Eye (tissue), 1 donor: ENCODE data around the gene THRB.

Experiments
- DNase-seq: peaks from one replicate; pipeline ENCODE4 v3.0.0-alpha.2; 2015

Gene THRB

DNA sequence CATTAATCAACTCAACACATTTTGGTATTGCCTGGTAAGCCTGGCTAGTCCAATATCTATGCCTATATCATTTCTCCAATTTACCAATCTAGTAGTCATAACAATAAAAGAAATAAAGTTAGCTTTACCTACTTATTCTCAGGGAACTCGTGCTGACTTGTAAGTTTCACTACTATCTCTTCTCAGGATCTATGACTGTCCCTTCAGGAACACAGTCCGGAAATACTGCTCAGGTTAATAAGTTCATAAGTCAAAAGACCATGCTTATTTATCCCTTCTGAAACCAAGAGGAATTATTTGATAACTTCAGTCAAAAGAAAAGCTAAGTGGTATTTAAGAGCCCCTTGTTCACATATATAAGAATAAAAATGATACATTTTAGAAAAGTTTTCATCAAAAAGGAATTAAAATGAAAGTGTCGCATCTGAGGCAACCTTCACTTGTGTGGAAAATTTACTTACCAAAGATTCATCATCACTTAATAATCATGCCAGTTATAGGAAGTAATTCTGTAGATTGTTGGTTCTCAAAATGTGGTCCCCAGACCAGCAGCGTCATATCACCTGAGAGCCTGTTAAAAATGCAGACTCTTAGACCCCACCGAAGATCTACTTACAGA lies 15.5 kb upstream of the THRB start:
- DNase-seq, result no peak

DNA sequence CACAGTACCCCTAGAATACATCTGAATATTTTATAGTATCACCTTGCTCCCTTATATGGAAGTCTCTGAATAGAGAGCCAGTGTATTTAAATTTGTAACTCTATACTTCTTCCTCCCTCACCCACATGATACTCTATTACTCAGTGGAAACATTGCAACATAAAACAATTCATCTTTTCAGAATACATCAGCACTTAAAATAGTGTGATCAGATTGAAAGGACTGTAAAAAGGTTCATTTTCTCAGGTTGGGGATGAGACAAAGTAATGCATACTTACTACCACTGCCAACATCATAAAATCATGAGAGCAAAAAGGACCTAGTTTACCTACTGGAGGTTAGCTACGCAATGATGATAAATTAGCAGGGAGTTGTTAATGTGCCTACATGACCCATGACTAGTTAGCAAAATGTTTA lies 13.8 kb upstream of the THRB start:
- DNase-seq, result no peak

DNA sequence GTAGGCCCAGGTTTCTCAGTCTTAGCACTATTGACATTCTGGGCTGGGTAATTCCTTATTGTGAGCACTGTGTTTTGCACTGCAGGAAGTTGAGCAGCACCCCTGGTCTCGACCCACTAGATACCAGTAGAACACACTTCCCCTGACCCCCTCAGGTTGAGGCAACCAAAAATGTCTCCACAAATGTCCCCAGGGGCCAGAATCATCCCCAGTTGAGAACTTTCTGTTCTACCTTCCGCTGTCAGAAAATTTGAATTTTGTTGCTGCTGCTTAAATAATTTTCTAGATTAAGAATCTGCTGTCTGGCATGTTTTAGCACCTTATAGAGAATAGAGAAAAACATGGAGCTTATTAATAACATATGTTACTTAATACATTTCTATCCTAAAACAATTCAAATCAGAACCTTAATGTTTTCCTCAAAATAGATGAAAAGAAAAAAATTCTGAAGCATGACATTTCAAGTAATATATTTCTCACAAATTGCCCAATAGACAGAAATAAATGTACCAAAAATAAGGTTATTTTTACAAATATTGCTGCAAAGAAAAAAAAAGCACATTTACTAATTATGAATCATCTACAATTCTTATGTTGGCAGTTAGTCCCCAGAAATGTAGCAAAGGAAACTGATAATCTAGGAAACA lies 13.2 kb upstream of the THRB start:
- no peak for DNase-seq

DNA sequence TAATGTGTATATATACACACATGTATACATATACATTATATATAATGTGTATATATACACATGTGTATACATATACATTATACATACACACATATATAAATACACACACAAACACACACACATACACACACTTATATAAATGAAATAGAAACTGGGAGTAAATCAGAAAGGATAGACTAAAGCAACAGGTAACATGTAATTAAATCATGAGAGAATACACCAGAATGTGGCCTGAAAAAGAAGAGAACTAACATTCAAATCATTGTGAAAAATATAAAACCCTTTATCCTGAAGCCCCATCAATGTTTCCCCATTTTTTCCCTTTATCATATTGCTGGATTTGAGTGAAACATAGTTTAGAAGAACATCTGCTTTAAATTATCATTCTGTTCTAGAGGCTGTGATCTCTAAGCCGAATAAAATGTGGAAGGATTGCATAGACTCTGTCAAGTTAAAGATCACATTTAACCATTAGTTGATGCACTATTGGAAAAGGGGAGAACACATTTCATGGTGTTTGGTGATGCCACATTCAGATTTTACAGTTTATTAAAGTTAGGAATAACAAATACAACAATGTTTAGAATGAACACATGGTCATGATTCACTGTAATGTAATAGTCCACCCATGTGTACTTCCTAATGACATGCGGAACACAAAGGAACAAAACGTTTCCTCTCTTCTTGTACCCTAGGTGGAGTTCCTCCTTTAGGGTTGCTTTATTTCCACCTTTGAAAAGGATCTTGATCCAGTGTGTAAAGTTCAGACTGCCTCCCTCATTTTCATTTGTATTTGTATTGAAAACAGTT lies 12.5 kb upstream of the THRB start:
- no peak for DNase-seq

DNA sequence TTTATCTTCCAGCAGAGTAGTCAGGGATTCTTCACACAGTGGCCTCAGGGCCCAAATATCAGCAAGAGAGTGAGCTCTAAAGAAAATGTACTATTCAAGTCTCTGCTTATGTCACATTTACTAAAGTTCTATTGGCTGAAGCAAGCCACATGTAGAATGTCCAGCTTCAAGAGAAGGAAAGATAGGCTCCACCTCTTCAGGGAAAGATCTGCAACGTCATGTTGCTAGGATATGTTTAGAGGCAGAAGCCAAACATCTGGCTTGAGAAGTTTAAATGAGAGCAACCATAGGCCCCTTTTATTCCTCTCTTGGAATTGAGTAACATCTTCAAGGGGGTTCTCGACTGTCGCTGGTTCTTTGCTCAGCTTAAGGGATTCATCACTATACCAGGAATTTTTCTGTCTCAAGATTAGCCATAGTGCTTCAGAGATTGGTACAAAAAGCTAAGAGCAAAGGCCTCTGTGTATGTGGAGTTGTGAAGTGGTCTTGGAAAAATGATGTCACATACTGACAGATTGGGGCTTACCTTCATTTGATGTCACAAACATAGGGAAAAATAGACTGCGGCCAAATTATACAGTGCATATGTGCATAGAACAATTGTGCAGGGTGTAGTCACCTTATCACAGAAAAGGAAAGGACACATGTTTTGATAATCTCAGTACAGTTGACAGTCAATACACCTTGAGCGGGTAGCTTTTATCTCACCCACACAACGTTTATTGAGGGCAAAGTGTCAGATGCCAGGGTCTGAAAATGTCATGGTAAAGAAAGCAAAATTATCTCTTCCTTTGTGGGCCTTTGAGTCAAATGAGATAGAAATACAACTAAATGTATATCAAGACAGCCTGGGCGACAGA lies 11.3 kb upstream of the THRB start:
- DNase-seq, result no peak

DNA sequence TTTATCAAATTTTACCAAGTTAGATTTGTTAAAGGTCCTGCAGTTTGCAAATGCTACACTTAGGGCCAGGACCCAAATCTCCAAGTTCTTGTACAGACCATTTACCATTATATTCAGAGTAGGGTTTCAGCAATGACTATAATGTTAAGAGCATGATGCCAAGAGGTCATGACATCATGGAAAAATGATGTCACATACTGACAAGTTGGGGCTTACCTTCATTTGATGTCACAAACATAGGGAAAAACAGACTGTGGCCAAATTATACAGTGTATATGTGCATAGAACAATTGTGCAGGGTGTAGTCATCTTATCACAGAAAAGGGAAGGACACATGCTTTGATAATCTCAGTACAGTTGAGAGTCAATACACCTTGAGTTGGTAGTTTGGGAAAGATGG lies 10.1 kb upstream of the THRB start:
- no peak for DNase-seq

DNA sequence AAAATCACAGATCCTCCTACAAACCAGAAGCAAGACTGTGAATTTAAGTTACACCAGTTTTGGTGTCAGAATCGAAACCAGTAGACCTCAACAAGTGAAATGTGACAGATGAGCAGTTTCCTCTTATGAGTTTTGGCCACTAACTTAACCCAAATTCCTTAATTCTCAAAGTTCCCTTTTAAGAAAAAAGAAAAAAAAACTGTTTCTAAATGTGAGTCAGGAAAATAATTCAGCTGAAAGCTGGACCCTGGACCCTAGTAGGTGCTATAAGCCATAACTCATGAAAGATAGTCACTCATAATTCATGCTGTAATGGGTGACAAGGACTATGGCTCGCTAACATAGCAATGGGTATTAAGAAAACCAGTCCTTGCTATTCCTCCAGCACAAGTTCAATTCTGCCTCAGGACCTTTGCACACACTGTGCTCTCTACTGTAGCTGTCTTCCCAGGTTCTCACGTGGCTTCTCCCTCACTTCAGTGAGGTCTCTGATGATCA lies 9.0 kb upstream of the THRB start:
- DNase-seq, result no peak

DNA sequence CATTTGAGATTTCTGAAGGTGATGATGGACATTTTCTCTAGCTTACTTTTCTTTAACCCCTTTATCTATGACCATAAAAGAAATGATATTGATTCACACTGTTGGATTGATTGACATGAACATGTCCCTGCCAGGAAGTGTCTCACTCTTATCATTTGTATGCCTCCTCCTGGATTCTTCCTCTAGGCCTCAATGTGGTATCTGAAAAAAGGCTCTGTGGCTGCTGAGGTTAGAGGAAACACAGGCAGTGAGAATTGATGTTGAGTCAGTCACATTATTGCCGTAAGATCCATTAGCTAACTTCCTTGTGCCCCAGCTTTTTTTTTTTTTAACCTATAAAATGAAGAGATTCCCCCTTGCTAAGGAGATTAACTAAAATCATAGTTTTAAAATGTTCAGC lies 8.0 kb upstream of the THRB start:
- DNase-seq, result no peak

DNA sequence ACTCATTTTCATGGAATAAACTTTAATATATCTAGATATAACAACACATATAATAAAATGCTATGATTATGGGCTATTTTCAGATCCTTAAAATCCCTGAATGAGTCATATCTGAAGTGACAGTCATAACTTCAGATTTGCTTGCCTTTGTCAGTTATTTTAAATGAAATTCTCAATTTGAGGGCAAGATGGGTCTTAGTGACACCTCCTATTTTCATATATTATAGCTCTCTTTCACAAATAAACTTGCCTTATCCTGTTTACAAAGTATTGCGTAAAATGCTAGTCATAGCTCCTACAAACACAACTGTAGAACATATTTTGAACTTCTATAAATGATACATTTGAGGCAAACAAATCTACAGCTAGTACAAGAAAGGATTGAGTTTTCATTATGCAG lies 6.2 kb upstream of the THRB start:
- DNase-seq, result no peak

DNA sequence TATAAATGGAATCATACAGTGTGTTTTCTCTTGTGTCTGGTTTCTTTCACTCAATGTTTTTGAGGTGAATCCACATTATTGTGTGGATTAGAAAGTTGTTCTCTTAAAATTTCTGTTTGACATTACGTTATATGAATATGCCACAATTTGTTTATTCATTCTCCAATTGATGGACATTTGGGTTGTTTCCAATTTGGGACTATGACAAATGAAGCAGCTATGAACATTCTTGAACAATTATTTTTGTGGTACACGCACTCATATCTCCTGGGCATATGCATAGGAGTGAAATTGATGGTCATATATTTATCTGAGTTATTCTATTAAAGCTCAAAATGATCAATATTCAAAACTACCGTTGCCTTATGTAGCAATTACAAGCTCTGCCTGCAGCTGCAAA lies 5.3 kb upstream of the THRB start:
- DNase-seq, result no peak

DNA sequence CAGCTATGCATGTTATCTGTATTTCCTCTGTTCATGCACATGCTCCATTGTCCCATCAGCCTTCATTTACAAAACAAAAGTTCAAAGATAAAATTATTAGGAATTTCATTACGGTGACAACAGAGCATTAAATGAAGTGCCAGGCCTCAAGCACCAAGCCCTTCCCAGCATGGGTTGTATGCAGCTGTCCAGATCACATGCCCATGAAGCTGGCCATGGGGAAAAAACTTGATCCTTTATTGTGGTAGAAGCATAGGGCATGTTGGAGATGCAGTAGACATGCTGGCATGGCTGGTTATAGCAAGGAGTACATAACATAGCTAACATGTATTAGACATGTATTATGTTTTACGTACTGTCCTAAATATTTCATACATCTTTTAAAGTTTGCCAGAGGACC lies 4.1 kb upstream of the THRB start:
- DNase-seq, result no peak

DNA sequence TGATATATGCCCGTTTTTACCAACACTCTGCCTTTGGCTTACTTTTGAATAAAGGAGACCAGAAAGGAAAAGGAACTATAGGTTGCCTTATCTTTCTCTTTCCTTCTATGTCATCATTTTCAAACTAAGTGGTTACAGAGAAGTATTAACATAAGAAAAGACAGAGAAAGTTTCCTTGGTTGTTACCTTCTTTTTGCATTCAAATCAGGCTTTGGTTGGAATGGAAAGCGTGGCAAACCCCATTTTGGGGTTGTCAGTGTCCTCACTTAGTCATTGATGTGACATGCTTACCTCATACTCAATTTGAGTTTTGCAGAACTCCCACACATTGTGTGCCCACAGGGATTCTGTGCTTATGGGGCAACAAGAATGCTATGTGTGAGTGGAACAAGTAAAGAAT lies 3.7 kb upstream of the THRB start:
- no peak for DNase-seq

DNA sequence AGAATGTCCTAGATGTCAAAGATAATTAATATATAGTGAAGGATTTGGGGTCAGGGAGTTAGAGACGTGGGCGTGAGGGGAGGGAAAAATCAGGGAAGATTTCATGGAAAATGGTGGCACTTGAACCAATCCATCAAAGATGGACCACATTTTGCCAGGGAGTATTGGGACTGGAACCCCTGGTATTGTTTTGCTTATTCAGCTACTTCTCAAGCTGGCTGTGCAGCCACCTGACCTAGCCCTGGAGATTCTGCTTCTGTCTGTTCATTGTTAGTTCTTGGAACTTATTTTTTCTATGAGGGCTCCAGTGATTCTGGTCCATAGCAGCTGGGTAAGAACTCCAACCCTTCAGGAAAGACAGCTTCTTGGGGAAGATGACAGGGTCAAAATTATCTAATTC lies 3.3 kb upstream of the THRB start:
- DNase-seq, result no peak

DNA sequence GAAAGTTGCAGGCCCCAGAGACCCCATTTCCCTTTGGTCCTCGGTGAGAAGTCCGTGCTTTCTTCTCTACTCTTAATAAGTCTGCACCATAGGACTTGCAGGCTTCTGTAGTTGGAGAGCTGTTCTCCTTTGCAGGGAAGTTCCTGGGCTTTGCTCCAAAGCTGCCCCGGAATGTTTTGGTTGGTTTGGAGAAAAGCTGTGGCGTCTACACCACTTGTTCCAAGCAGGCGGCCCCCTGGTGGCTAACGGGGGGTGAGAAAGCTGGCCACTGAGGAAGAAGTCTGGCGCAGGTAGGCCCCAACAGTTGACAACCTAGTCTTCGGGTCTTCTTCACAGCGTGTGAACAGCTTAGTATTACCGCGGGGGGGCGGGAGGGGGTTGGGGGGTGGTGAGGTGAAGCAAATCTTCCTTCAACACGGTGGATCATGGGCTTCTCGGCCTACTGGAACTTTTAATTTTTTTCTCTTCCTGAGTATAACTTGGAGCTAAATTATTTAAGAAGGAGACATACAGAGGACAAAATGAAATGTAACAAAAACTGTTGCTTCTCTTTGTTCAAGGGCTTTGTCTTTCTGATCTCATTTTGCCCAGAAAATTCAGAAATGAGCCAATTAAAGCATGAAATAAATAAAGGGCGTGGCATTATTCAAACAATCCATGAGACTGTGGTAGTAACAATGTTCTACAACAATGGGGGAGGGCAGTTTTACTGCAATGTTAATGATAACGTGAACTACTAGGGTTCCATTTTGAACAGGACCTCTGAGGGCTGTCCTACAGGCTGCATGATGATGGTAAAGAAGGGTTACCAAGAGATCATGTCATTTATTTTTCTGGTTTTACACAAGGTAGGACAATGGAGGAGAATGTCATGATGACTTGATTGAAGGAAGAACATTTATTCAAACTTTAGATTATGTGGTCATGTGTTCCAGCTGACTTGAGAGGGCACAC lies 2.2 kb upstream of the THRB start:
- peak; percentile 76 for DNase-seq

DNA sequence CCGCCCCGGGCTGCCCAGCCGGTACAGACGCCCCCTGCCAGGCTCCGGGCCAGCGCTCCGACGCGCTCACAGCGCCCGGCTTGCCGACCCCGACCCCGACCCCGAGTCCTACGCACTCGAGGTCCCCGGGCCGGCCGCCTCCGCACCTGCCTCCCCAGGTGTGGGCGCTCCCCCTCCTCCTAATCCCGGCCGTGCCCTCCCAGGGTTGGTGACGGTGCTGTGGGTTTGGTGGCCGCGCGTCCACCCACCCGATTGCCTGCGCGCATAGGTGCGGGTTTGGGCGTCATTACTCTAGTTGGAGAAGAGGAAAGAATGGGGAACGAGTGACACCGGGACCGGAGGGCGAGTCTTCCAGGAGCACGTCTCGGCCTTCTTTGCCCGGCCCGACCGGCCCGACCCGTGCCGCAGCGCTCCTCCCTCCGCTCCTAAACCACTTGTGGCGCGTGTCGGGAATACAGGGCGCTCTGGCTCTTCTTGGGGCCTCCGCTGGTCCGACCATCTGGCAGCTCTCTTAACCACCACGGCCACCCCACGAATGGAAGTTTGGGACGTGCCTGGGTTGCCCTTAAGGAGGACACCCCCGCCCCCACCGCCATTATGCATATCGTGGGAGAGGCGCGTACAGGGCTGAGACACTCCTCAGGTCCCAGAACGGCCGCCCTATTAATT lies 810 bp upstream of the THRB start:
- peak; percentile 84 for DNase-seq

DNA sequence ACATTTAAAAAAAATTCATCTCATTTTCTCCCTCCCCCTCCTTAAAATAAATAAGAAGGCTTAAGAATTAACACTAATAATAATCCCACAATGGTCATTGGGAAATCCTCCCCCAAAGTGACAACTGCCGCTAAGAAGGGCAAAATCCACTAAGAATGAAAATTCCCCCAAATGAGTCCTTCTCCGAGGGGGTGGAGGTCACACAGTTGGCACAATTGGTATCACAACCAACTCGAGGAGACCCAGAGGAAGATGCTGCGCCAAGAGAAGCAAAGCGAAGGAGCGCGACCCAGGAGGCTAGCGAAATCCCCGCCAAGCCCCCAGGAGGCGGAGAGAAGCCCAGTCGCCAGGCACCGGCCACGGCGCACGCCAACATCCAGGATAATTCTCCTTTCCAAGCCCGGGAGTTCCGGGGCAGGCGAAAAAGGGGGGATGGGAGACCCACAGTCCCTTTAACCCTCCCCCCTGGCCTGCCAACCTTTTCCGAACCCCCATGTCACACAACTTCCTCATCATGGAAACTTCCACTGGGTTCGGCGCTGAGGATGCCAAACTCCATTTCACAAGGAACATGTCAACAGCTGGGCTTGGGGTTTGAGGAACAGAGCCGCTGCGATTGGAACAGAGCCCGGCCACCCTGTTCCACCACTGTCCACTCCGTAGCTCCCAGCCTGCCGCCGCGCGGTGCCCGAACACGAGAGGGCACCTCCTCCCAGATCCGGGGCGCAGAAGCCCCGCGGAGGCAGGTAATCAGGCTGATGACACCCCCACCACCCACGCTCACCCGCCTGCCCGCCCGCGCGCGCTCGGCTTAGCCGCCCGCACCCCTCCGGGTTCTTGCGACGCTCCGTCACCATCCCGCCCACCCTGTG lies 668 bp downstream of the THRB start:
- DNase-seq, result peak; percentile 85

DNA sequence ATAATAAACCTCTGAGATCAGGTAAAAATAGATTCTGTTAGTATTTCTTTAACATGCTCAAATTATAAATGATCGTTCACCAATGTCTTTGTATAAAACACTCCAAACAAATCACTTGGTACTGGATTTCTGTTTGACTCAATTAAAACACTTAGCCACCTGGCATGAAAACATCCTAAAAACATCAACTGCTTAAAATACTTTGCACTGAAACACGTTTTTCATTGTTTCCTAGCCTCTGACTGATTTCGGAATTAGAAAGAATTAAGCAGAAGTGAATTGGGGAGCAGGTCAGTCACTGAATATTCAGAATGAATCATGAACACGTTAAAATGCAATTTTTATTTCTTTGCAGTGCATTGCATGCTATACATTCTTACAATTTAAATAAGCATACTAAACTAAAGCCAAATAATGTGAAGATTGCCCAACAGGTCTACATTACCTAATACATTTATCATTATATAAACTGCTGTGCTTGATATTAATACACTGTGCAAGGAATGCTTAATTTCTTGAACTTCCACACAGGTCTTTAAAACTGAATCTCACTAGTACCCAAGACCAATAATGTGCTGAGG lies 1.6 kb downstream of the THRB start:
- peak; percentile 16 for DNase-seq

DNA sequence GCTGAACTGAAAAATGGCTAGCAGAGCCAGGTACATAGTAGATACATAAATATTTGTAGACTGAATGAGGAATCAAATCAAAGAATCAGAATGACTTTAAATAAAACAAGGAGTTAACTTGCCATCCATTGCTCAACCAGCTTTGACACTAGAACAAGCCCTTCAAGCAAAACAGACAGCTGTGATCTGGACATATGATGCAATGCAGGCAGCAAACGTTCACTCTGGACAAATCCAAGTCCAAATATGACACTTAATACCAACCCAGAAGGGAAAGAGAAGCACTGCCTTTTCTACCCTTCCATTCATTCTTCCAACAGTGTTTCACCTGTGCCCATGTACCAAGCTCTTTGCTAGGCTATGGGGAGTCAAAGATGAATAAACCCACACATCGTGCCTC lies 4.5 kb downstream of the THRB start:
- DNase-seq, result no peak

DNA sequence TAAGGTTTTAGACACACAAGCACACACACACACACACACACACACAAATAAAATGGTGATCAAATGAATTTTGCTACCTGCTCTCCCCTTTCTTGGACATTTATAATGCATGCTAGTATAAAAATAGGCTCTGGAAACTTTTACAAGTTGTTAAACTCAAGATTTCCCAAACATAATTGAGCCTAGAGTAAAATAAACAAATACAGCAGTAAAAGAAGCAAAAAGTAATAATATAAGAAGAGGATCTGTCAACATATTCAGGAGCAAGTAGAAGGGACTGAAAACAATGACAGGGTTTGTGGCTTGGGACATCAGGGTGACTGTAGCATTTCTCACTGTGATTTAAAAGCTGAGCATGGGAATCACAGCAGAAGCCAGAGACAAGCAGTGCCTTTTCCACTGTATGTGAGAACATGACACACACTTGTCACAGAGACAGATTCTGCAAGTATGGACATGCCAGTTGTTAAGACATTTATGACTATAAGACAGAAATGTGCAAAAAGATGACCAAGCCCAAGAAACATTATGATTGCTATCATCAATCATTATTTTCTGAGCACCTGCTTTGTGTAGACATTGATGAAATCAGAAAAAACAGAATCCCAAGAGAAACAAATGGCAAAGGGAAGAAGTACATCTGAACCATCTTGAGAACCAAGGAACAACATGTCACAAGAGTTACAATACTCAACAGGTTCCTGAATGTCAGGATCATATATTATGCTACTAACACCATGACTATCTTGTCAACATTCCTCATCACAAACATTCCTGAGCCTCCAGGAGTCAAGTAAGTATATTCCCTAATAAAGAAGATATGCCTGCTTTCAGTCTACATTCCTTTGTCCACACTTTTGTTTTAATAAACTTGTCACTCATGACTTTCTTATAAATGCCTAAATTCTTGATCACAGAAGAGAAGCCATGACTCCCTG lies 7.1 kb downstream of the THRB start:
- DNase-seq, result no peak
